HEK293 (cell line): Measurements from ENCODE around the gene LRP2BP.

ENCODE experiments used
- CTCF ChIA-PET: fragments of 350-600 bp; formaldehyde crosslinking; extraction: SDS; loops from one replicate; lab custom pipeline; 2021; ENCODE audit warnings: antibody characterized with exemption; lab: Yijun Ruan, JAX
- POLR2A ChIA-PET: fragments of 300-600 bp; formaldehyde crosslinking; extraction: SDS; loops from one replicate; lab custom pipeline; 2020; ENCODE audit warnings: antibody characterized with exemption, inconsistent platforms; lab: Yijun Ruan, JAX
- H3K27ac ChIP-seq: fragments of 200-500 bp; sonication (Bioruptor generic); 2 replicates; pipeline ENCODE4 v1.5.1; 2014; ENCODE audit warnings: low read depth, low read length, control low read depth, inconsistent platforms; ENCODE audit errors: extremely low read depth
- H3K36me3 ChIP-seq, 2 experiments: fragments of 200-500 bp in 1 of 2; sonication (Bioruptor generic) in 1 of 2; 1 replicate in 1 of 2; 2 replicates in 1 of 2; pipeline ENCODE4 v1.5.1; 2014 to 2017; ENCODE audit warnings: inconsistent platforms in 2 of 2, low read length in 2 of 2; ENCODE audit not compliant: control insufficient read depth in 2 of 2, insufficient read depth in 1 of 2
- H3K4me1 ChIP-seq: fragments of 200-500 bp; sonication (Bioruptor generic); 2 replicates; pipeline ENCODE4 v1.5.1; 2014; ENCODE audit warnings: mild to moderate bottlenecking, low read length, inconsistent platforms; ENCODE audit not compliant: control insufficient read depth, insufficient read depth
- H3K4me3 ChIP-seq: 2 replicates; pipeline ENCODE4 v1.5.1; 2011; ENCODE audit warnings: low read depth, mild to moderate bottlenecking, control low read depth, low read length, moderate library complexity
- H3K9me3 ChIP-seq: fragments of 200-500 bp; sonication (Bioruptor generic); 2 replicates; pipeline ENCODE4 v1.5.1; 2014; ENCODE audit warnings: low read depth, low read length, inconsistent platforms; ENCODE audit not compliant: control insufficient read depth, insufficient read depth
- GLI4 ChIP-seq: fragments of 450-650 bp; formaldehyde crosslinking; IDR thresholded peaks from 2 replicates; pipeline ENCODE4 v1.5.1; 2016; ENCODE audit warnings: missing biosample characterization, missing genetic modification characterization
- KLF1 ChIP-seq: fragments of 450-650 bp; formaldehyde crosslinking; IDR thresholded peaks from 2 replicates; pipeline ENCODE4 v1.5.1; 2016; ENCODE audit warnings: missing biosample characterization, missing genetic modification characterization
- KLF8 ChIP-seq: fragments of 450-650 bp; formaldehyde crosslinking; IDR thresholded peaks from 2 replicates; pipeline ENCODE4 v1.5.1; 2016; ENCODE audit warnings: missing biosample characterization, missing genetic modification characterization
- PRDM2 ChIP-seq: fragments of 450-650 bp; formaldehyde crosslinking; IDR thresholded peaks from 2 replicates; pipeline ENCODE4 v1.5.1; 2016; ENCODE audit warnings: missing biosample characterization, missing genetic modification characterization, borderline replicate concordance
- PRDM4 ChIP-seq: fragments of 450-650 bp; formaldehyde crosslinking; IDR thresholded peaks from 2 replicates; pipeline ENCODE4 v1.5.1; 2017; ENCODE audit warnings: missing biosample characterization, missing genetic modification characterization
- REPIN1 ChIP-seq: fragments of 450-650 bp; formaldehyde crosslinking; IDR thresholded peaks from 2 replicates; pipeline ENCODE4 v1.5.1; 2017; ENCODE audit warnings: missing biosample characterization, missing genetic modification characterization, low read depth
- SCRT1 ChIP-seq: fragments of 450-650 bp; formaldehyde crosslinking; IDR thresholded peaks from 2 replicates; pipeline ENCODE4 v1.5.1; 2016; ENCODE audit warnings: missing biosample characterization, missing genetic modification characterization, borderline replicate concordance
- SCRT2 ChIP-seq: fragments of 450-650 bp; formaldehyde crosslinking; IDR thresholded peaks from 2 replicates; pipeline ENCODE4 v1.5.1; 2016; ENCODE audit warnings: missing biosample characterization, missing genetic modification characterization
- WT1 ChIP-seq: fragments of 450-650 bp; formaldehyde crosslinking; IDR thresholded peaks from 2 replicates; pipeline ENCODE4 v1.5.1; 2016; ENCODE audit warnings: missing biosample characterization, missing genetic modification characterization
- ZBTB7A ChIP-seq: fragments of 450-650 bp; formaldehyde crosslinking; IDR thresholded peaks from 2 replicates; pipeline ENCODE4 v1.5.1; 2016; ENCODE audit warnings: low read depth, missing biosample characterization, missing genetic modification characterization
- ZBTB8A ChIP-seq: fragments of 450-650 bp; formaldehyde crosslinking; IDR thresholded peaks from 2 replicates; pipeline ENCODE4 v1.5.1; 2016; ENCODE audit warnings: missing biosample characterization, missing genetic modification characterization
- ZFP69B ChIP-seq: fragments of 450-650 bp; formaldehyde crosslinking; IDR thresholded peaks from 2 replicates; pipeline ENCODE4 v1.5.1; 2016; ENCODE audit warnings: missing biosample characterization, missing genetic modification characterization
- ZNF335 ChIP-seq: fragments of 450-650 bp; formaldehyde crosslinking; conservative IDR thresholded peaks from 2 replicates; pipeline ENCODE4 v1.5.1; 2016; ENCODE audit warnings: missing biosample characterization, missing genetic modification characterization
- ZNF350 ChIP-seq: fragments of 450-650 bp; formaldehyde crosslinking; IDR thresholded peaks from 2 replicates; pipeline ENCODE4 v1.5.0; 2017; ENCODE audit warnings: missing biosample characterization, mild to moderate bottlenecking, missing genetic modification characterization
- ZNF501 ChIP-seq: fragments of 450-650 bp; formaldehyde crosslinking; IDR thresholded peaks from 2 replicates; pipeline ENCODE4 v1.5.1; 2016; ENCODE audit warnings: missing biosample characterization, missing genetic modification characterization
- ZNF645 ChIP-seq: fragments of 450-650 bp; formaldehyde crosslinking; IDR thresholded peaks from 2 replicates; pipeline ENCODE4; 2016; ENCODE audit warnings: missing biosample characterization, missing genetic modification characterization
- ZNF664 ChIP-seq: fragments of 450-650 bp; formaldehyde crosslinking; IDR thresholded peaks from 2 replicates; pipeline ENCODE4 v1.5.1; 2016; ENCODE audit warnings: missing biosample characterization, missing genetic modification characterization
- ZNF791 ChIP-seq: fragments of 450-650 bp; formaldehyde crosslinking; IDR thresholded peaks from 2 replicates; pipeline ENCODE4 v1.5.1; 2016; ENCODE audit warnings: missing biosample characterization, missing genetic modification characterization
- TF ChIP-seq, protein P1 (sequence below): fragments of 450-650 bp; IDR thresholded peaks from 2 replicates; pipeline ENCODE4 v1.5.1; 2018; ENCODE audit warnings: missing biosample characterization, missing genetic modification characterization

The LRP2BP gene

GRCh38 chr4:185396724-185397385 is 1.1 kb upstream of the LRP2BP start, which contains the start of gene ANKRD37:
ANKRD37 (plus strand) TSS chr4:185396841; CDS start chr4:185396924, 83 bp downstream.
- H3K9me3 ChIP-seq: no peaks in the 10 kb centered on the region
- TF ChIP-seq KLF1 (tag by site-specific recombination) (peak; percentile 79; the same call in 1 of the 2 replicates), ZNF664 (tag by site-specific recombination) (no peak), WT1 (tag by site-specific recombination) (0 out of 2 replicates have a peak, but pooled peaks have one; percentile 9), SCRT2 (tag by site-specific recombination) (0 out of 2 replicates have a peak, but pooled peaks have one; percentile 9), PRDM4 (tag by site-specific recombination) (no peak), ZBTB8A (tag by site-specific recombination) (peak; percentile 61), ZNF645 (no peak), ZNF791 (no peak), KLF8 (tag by site-specific recombination) (peak; percentile 12; the same call in 1 of the 2 replicates), ZNF335 (tag by site-specific recombination) (peak; percentile 38)
- H3K4me3 ChIP-seq: peak within 1 kb of the TSS; percentile 60
- ChIA-PET POLR2A (interaction anchor here (0.6 to 1.3 kb wide), 4 partner anchors 8 to 254 kb away, joined by 3 to 4 read pairs (median 3); partner anchors contain the start of gene SLC25A4), CTCF (interaction anchor here (1.3 kb wide), 1 partner anchor 201 kb away, joined by 3 read pairs; no protein-coding TSS in a partner anchor)
- H3K27ac ChIP-seq: peak within 1 kb of the TSS; percentile 81
- H3K36me3 ChIP-seq: peaks cover 0 to 32% of the 10 kb centered on the region in 2 experiments; a peak in 2 of 3 replicates
- H3K4me1 ChIP-seq: peaks cover 4% of the 10 kb centered on the region; the same call in 1 of the 2 replicates

DNA sequence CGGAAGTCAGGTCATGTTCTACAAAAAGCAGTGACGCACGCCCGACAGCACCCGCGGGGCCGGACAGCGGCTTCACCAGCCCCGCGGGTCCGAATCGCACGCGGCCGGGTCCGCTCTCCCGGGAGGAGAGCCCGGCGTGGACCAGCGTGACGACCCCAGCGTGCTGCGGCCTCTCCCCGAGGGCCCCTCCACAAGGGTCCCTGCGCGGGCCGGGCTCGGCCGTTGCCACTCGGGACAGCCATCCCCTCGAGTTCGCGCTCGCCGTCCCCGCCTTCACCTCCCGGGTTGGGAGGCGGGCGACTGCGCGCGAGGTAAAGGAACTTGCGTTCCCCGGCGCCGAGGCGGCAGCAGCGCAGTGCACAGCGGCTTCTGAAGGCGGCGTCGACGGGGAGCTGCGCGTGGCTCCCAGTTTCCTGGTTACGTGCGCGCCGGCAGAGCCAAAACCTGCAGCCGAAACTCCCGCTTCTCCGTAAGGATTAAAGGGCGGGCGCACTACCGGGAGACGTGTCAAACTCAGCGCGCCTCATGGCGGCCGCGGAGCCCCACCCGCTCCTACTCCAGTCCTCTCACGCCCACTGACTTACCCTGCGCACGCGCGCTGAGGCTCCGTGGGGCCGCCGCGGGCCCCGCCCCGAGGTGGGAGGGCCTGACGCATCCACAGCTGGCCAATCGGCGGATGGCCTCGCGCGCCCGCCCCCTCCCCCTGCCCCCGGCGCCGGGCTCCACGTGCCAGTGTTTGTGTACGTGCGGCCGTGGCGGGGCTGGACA is 416 bp upstream of the LRP2BP start:
- Histone ChIP-seq H3K27ac (peak overlapping the region; percentile 81; the same call in 1 of the 2 replicates), H3K36me3 (peaks cover 0 to 25% of the 10 kb centered on the region in 2 experiments; a peak in 2 of 3 replicates), H3K9me3 (no peaks in the 10 kb centered on the region), H3K4me1 (peaks cover 4% of the 10 kb centered on the region; the same call in 1 of the 2 replicates), H3K4me3 (peak overlapping the region; percentile 60)
- ChIA-PET POLR2A (interaction anchor here (0.6 to 1.3 kb wide), 4 partner anchors 8 to 253 kb away, joined by 3 to 4 read pairs (median 3); partner anchors contain the start of gene SLC25A4), CTCF (interaction anchor here (1.3 kb wide), 1 partner anchor 202 kb away, joined by 3 read pairs; no protein-coding TSS in a partner anchor)
- TF ChIP-seq ZBTB7A (tag by site-specific recombination) (peak; percentile 82; the same call in 1 of the 2 replicates), REPIN1 (tag by site-specific recombination) (peak; percentile 56; the same call in 1 of the 2 replicates), ZFP69B (tag by site-specific recombination) (peak; percentile 8; the same call in 1 of the 2 replicates), ZNF501 (tag by site-specific recombination) (peak; percentile 91), GLI4 (tag by site-specific recombination) (no peak), SCRT2 (tag by site-specific recombination) (no peak), SCRT1 (tag by site-specific recombination) (no peak), ZNF350 (tag by site-specific recombination) (no peak), PRDM2 (tag by site-specific recombination) (no peak)
- TF ChIP-seq, protein P1, sequence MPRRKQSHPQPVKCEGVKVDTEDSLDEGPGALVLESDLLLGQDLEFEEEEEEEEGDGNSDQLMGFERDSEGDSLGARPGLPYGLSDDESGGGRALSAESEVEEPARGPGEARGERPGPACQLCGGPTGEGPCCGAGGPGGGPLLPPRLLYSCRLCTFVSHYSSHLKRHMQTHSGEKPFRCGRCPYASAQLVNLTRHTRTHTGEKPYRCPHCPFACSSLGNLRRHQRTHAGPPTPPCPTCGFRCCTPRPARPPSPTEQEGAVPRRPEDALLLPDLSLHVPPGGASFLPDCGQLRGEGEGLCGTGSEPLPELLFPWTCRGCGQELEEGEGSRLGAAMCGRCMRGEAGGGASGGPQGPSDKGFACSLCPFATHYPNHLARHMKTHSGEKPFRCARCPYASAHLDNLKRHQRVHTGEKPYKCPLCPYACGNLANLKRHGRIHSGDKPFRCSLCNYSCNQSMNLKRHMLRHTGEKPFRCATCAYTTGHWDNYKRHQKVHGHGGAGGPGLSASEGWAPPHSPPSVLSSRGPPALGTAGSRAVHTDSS (tag by site-specific recombination): no peak
